Ectodermal cell (in vitro differentiated cells): ENCODE data around the gene LIN7B.
A peak's percentile ranks its signal among the peaks of the same experiment; 100 is the strongest.
"Not testable (repeated sequence)": the region's sequence is repeated elsewhere in the genome, so short reads cannot be mapped to it uniquely, and the experiment has no call there.

Experiments
- H3K27ac ChIP-seq: 2 replicates; pipeline ENCODE4 v1.7.0; 2013; ENCODE audit warnings: mild to moderate bottlenecking, low read depth, low read length; ENCODE audit not compliant: insufficient read depth, poor library complexity, severe bottlenecking
- H3K27me3 ChIP-seq: 2 replicates; pipeline ENCODE4 v1.7.0; 2013; ENCODE audit warnings: mild to moderate bottlenecking, low read length; ENCODE audit not compliant: insufficient read depth, control insufficient read depth, poor library complexity, severe bottlenecking
- H3K36me3 ChIP-seq: one replicate; pipeline ENCODE4 v1.7.0; 2013; ENCODE audit warnings: low read length; ENCODE audit not compliant: control insufficient read depth, insufficient read depth
- H3K4me1 ChIP-seq: one replicate; pipeline ENCODE4 v1.7.0; 2013; ENCODE audit warnings: low read length; ENCODE audit not compliant: control insufficient read depth, insufficient read depth
- H3K4me3 ChIP-seq: 2 replicates; pipeline ENCODE4 v1.7.0; 2013; ENCODE audit warnings: low read depth, low read length, control low read depth; ENCODE audit not compliant: insufficient read depth
- H3K9me3 ChIP-seq: 2 replicates; pipeline ENCODE4 v1.7.0; 2013; ENCODE audit warnings: mild to moderate bottlenecking, low read length, moderate library complexity; ENCODE audit not compliant: control insufficient read depth
- WGBS, 2 experiments: methylation state at CpG; one replicate each; pipeline ENCODE4 v1.1.7; 2013; ENCODE audit warnings: missing lambda C conversion rate in 2 of 2; 5-methylcytosine and 5-hydroxymethylcytosine counted together

The LIN7B gene

DNA sequence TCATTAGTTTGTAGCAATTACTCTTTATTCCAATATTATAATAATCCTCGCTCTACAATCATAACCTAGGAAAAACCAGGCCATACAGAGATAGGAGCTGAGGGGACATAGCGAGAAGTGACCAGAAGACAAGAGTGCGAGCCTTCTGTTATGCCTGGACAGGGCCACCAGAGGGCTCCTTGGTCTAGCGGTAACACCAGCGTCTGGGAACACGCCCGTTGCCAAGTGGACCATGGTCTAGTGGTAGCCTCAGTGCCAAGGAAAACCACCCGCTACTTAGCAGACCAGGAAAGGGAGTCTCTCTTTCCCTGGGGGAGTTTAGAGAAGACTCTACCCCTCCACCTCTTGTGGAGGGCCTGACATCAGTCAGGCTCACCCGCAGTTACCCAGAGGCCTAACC, 39.3 kb upstream of the LIN7B start:
- WGBS, 2 experiments: 24 to 32% methylated on average over 7 to 8 of the region's 9 CpGs
- not testable (repeated sequence) for H3K9me3 ChIP-seq, H3K4me3 ChIP-seq, H3K4me1 ChIP-seq, H3K27ac ChIP-seq, H3K36me3 ChIP-seq
- H3K27me3 ChIP-seq: peaks cover 47% of the 10 kb centered on the region

DNA sequence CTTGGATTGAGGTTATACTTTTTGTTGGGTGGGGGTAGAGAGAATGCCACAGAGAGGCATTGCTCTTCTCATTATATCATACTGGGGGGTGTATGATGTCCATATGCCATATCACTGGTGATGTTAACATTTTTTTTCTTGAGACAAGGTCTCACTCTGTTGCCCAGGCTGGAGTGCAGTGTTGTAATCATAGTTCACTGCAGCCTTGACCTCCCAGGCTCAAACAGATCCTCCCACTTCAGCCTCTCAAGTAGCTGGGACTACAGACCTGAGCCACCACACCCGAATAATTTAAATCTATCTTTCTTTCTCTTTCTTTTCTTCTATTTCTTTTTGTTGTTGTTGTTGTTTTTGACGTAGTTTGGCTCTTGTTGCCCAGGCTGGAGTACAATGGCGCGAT, 33.8 kb upstream of the LIN7B start:
- Histone ChIP-seq H3K27me3 (peaks cover 10% of the 10 kb centered on the region), H3K36me3 (no peaks in the 10 kb centered on the region), H3K27ac (no peak overlapping the region), H3K9me3 (no peaks in the 10 kb centered on the region), H3K4me3 (no peak overlapping the region), H3K4me1 (no peaks in the 10 kb centered on the region)
- WGBS, 2 experiments: 85 to 90% methylated on average over 4 of the region's 4 CpGs

DNA sequence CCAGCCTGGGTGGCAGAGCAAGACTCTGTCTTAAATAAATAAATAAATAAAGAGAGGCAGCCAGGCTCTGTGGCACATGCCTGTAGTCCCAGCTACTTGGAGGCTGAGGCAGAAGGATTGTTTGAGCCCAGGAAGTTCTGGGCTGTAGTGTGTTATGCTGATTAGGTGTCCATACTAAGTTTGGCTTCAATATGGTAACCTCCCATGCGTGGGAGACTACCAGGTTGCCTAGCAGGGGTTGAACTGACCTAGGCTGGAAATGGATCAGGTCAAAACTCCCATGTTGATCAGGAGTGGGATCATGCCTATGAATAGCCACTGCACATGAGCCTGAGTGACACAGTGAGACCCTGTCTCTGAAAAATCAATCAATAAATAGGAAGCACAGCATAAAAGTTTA, 32.9 kb upstream of the LIN7B start:
- Histone ChIP-seq H3K9me3 (no peaks in the 10 kb centered on the region), H3K27me3 (peaks cover 10% of the 10 kb centered on the region), H3K4me3 (no peak overlapping the region), H3K27ac (no peak overlapping the region), H3K36me3 (no peaks in the 10 kb centered on the region), H3K4me1 (no peaks in the 10 kb centered on the region)
- 80 to 81% methylated on average over 1 of the region's 1 CpG for WGBS, 2 experiments

DNA sequence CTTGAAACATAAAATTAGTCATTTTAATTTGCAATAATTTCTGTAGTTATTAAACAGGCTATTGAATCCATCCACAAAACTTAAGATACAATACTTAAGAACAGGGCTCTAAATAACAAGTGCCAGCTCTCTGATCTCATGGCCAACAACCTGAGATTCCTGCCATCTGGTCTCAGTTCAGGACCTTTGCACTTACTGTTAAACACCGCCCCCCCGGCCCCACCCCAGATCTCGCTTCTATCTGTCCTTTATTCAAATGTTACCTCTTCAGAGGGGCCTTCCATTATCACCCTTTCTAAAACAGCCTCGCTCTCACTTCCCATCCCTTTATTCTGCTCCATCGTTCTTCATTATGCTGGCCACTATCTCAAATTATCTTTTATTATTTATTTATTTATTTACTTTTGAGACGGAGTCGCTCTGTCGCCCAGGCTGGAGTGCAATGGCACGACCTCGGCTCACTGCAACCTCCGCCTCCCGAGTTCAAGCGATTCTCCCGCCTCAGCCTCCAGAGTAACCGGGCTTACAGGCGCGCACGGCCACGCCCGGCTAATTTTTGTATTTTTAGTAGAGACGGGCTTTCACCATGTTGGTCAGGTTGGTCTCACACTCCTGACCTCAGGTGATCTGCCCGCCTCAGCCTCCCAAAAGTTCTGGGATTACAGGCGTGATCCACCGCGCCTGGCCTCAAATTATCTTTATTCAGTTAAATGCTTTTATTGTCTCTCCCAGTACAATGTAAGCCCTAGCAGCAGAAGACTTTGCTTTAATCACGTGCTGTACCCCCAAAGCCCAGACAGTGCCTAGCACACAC, 29.8 kb upstream of the LIN7B start:
- WGBS, 2 experiments: 80 to 84% methylated on average over 26 of the region's 26 CpGs

DNA sequence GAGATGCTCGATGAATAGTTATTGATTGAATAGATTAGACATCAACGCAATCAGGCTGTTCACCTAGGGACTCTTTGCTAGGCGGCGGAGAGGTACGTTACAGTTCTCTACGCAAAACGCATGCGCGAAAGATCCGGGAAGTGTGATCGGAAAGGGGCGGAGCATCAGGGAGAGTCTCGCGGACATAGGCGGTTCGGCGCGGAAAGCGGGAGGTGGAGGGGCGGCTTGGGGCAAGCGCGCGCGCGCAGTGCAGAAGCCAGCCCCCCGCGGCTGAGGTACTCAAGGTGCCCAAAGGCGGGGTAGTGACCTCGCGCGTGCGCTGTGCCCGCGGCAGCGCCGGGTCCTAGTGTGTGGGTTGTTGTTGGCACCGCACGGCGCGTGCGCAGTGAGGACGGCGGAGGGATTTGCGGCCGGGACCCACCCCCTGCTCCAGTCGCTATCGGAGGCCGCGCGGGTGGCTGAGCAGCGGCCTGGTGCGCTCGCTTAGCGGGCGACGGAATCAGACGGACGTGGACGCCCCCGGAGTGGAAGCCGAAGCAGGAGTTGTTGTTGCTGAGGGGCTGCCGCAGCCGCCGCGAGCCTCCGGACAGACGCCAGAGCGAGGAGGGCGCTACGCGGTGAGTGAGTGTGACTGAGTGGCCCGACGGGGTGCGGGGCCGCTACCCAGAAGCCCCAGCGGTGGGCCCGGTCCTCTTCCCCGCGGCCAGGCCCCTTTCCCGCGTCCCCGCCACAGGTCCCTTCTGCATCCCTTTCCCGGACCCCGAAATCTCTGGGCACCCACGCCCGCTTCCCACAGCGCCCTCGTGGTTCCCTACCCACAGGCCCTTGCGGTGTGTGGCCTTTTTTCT, 28.9 kb upstream of the LIN7B start, which contains the start of gene SNRNP70:
Gene SNRNP70, plus strand, starts transcription at position 432 of the 848 bp plus-strand sequence. CDS start 964 bp downstream, outside the sequence.
- H3K27me3 ChIP-seq: peaks cover 9% of the 10 kb centered on the region
- peaks cover 4% of the 10 kb centered on the region for H3K4me1 ChIP-seq
- 0% methylated on average over 89 of the region's 89 CpGs for WGBS, 2 experiments
- H3K36me3 ChIP-seq: peaks cover 27% of the 10 kb centered on the region
- no peaks in the 10 kb centered on the region for H3K9me3 ChIP-seq
- H3K27ac ChIP-seq: peak within 1 kb of the TSS; percentile 66
- peak within 1 kb of the TSS; percentile 62 for H3K4me3 ChIP-seq

More for the DNA sequence above, 29.8 kb upstream of the LIN7B start:
- Histone ChIP-seq H3K4me1 (peaks cover 4% of the 10 kb centered on the region), H3K27ac (no peak overlapping the region), H3K9me3 (no peaks in the 10 kb centered on the region), H3K4me3 (peak overlapping the region; percentile 62), H3K36me3 (peaks cover 22% of the 10 kb centered on the region), H3K27me3 (peaks cover 10% of the 10 kb centered on the region)

DNA sequence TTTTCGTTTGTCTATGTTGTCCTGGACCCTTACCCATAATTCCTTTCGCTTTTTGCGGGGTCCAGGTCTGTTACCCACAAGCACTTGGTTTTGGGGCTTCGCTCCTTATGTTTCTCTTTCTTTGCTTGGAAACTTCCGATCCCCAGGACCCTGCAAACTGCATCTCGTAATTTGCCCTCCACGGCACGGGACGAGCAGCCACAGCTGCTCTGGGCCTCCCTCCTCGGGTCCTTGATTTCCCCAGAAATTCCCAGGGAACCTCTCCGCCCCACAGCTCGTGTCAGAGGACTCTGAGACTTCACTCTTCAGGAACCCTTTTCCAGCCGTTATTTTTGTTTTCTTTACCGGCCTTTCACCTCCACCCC, 28.3 kb upstream of the LIN7B start:
- Histone ChIP-seq H3K36me3 (peaks cover 33% of the 10 kb centered on the region), H3K9me3 (no peaks in the 10 kb centered on the region), H3K4me3 (peak overlapping the region; percentile 62), H3K4me1 (peaks cover 4% of the 10 kb centered on the region), H3K27ac (peak overlapping the region; percentile 66), H3K27me3 (peaks cover 5% of the 10 kb centered on the region)
- WGBS, 2 experiments: 2 to 3% methylated on average over 14 of the region's 14 CpGs

DNA sequence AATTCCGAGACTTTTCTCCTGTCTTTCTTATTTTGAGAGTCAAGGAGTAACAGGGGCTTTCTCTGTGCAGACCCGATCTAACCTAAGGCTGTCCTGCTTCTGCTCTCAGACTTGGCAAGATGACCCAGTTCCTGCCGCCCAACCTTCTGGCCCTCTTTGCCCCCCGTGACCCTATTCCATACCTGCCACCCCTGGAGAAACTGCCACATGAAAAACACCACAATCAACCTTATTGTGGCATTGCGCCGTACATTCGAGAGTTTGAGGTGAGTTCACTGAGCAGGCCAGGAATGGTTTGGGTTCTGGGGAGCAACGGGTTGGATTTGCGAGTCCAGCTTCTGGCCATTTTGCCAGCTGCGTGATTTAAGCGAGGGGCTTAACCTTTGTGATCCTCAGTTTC, 27.9 kb upstream of the LIN7B start:
- Histone ChIP-seq H3K4me1 (peaks cover 4% of the 10 kb centered on the region), H3K9me3 (no peaks in the 10 kb centered on the region), H3K4me3 (peak overlapping the region; percentile 62), H3K27me3 (peaks cover 4% of the 10 kb centered on the region), H3K36me3 (peaks cover 37% of the 10 kb centered on the region), H3K27ac (no peak overlapping the region)
- WGBS, 2 experiments: 72% methylated on average over 11 of the region's 11 CpGs

DNA sequence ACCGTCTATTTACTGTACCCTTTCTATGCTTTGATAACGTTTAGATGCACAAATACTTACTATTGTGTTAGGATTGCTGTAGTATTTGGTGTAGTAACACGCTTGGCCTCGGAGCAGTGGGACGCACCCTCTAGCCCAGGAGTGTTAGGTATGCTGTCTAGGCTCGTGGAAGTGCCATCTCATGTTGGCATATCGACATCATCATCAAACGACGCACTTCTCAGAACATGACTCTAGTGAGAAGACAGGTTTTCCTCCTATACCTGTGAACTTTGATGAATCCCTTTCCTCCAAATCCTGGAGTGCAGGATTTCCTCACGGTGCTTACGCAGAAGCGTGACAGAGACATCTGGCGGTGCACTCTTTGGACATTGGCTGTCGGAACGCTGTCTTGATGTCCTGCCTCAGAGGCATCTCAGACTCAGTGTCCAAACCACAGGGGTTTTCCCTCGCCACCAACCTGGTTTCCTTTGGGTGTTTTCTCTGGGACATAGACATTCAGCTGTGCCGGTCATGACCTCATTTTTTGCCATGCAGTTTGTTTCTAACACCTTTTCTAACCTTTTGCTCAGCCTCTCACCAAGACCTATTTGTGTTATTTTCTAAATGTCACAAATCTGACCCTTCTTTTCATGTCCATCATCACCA, 22.7 kb upstream of the LIN7B start:
- Histone ChIP-seq H3K27ac (no peak overlapping the region), H3K9me3 (no peaks in the 10 kb centered on the region), H3K4me3 (no peak overlapping the region), H3K4me1 (peaks cover 1% of the 10 kb centered on the region), H3K27me3 (no peaks in the 10 kb centered on the region), H3K36me3 (peaks cover 70% of the 10 kb centered on the region)
- 96 to 97% methylated on average over 17 of the region's 17 CpGs for WGBS, 2 experiments

DNA sequence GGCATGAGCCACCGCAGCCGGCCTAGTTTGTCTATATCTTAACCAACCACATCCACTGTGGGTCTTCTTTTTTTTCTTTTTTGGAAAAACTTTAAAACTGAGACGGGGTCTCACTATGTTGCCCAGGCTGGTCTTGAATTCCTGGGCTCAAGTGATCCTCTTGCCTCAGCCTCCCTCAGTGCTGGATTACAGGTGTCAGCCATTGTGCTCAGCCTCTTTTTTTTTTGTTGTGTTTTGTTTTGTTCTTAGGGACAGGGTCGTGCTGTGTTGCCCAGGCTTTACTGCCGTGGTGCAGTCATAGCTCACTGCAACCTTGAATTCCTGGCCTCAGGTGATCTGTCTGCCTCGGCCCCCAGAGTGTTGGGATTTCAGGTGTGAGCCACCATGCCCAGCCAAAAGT, 21.5 kb upstream of the LIN7B start:
- Histone ChIP-seq H3K36me3 (peaks cover 62% of the 10 kb centered on the region), H3K4me3 (no peak overlapping the region), H3K9me3 (no peaks in the 10 kb centered on the region), H3K4me1 (no peaks in the 10 kb centered on the region), H3K27ac (no peak overlapping the region), H3K27me3 (no peaks in the 10 kb centered on the region)
- 98% methylated on average over 6 of the region's 6 CpGs for WGBS, 2 experiments
